Measurements from ENCODE around the gene GARNL3. TPM values are rescaled to one million over a fixed set of nuclear protein-coding genes. Genes with fewer than 3 reads are reported as not detected.

GARNL3 gene, protein sequence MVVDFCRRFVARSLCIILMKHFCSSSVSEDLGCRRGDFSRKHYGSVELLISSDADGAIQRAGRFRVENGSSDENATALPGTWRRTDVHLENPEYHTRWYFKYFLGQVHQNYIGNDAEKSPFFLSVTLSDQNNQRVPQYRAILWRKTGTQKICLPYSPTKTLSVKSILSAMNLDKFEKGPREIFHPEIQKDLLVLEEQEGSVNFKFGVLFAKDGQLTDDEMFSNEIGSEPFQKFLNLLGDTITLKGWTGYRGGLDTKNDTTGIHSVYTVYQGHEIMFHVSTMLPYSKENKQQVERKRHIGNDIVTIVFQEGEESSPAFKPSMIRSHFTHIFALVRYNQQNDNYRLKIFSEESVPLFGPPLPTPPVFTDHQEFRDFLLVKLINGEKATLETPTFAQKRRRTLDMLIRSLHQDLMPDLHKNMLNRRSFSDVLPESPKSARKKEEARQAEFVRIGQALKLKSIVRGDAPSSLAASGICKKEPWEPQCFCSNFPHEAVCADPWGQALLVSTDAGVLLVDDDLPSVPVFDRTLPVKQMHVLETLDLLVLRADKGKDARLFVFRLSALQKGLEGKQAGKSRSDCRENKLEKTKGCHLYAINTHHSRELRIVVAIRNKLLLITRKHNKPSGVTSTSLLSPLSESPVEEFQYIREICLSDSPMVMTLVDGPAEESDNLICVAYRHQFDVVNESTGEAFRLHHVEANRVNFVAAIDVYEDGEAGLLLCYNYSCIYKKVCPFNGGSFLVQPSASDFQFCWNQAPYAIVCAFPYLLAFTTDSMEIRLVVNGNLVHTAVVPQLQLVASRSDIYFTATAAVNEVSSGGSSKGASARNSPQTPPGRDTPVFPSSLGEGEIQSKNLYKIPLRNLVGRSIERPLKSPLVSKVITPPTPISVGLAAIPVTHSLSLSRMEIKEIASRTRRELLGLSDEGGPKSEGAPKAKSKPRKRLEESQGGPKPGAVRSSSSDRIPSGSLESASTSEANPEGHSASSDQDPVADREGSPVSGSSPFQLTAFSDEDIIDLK
- 6.2 and 8.8 TPM in 2 replicates for total RNA-seq

DNA sequence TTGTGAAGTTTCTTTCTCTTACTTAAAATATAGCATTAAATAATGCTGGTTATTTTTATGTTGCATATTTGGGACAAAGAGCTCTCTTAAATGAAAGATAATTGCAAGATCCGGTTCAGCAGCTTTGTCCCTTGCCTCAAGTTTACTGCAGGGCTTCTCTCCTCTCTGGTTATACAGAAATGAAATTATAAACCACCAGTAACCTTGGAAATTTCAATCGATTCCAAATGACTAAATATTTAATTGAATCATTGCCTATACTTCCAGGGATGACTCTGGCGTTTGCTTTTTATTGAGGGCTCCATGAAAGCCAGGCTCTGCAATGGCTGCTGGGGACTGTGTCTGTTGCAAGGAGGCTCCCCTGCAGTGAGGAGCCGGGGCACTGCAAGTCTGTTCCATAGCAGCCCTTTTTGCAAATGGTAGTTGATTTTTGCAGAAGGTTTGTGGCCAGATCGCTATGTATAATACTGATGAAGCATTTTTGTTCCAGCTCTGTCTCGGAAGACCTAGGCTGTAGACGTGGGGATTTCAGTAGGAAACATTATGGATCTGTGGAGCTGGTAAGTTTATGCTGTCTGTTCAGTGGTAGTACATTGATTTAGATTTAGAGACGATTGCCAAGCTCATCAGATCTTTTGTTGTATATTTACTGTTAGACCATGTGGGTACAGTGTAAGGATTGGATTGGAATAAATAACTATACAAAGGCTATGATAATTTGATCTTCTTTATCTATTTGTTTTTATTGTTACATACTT is at the start of gene GARNL3:
Gene GARNL3 (plus strand): TSS at position 313 of the 758 bp plus-strand sequence. CDS start 104 bp downstream, at position 417.

DNA sequence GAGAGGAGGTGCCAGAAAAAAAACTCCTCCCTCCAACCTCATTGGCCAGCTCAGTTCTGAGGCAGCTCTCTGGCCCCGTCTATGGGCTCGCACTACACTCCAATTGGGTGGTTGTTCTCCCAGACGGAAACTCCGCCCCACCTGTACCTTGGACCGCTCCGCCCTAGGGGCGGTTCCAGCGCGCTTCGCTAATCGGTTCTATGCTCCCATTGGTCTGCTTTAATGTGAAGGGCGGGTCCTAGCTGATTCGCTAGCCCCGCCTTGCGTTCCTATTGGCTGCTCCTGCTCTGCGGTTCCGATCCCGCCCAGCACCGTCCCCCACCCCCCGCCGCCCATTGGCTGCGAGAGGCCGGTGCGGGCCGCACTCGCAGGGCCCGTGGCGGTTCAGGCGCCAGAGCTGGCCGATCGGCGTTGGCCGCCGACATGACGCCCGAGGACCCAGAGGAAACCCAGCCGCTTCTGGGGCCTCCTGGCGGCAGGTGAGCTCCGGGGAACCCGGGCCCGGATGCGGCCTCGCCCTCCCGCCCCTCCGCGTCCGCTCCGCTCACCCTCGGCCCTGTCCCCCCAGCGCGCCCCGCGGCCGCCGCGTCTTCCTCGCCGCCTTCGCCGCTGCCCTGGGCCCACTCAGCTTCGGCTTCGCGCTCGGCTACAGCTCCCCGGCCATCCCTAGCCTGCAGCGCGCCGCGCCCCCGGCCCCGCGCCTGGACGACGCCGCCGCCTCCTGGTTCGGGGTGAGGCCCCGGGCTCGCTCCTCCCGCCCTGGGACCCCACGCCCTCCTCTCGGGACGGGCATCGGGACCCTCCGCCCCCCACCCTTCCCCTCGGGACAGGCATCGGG is 132.5 kb downstream of the GARNL3 start, which contains the start of gene SLC2A8:
Gene SLC2A8 (plus strand): TSS at position 362 of the 838 bp plus-strand sequence. CDS start 62 bp downstream, at position 424.

DNA sequence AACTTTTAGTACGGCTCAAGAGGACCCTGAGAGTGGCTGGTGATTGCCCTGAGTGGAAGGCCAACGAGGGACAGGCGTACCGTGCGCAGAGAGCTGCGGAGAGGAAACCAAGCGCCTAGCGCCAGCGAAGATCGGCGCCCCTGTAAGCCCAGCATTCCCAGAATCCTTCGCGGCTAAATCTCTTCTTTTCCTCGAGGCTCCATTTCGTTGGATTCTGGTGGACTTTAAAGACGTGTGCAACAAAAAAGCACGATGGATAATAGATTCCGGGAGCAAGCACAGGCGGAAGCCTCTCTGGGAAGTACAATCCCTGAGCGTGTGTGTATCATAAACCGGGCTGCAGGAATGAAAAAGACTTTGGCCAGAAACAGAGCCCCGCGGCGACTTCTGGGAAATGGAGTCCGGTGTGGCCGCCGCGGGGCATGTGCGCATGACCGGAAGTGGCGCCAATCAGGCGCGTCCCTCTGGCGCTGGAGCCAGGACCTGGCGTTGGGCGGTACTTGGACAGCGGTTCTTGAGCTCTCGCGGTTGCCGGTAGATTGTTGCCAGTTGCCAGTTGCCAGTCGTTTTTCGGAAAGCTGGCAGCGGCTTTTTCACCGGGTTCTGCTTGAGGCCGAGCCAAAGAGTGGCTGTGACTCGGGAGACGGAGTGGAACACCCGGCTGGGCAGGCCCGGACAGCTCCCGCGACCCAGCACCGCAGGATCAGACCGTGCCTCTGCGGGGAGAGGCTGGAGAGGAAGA is 159.5 kb downstream of the GARNL3 start, which contains the start of gene ZNF79:
Gene ZNF79 (plus strand): TSS at position 449 of the 742 bp plus-strand sequence. CDS start 406 bp downstream, outside the sequence.

Other genes with a start within 250 kb of the GARNL3 start
- 43.4 and 104 TPM in 2 replicates for gene ANGPTL2, start 142.1 kb upstream of the GARNL3 start, total RNA-seq
- gene SLC2A8, start 132.4 kb downstream of the GARNL3 start, total RNA-seq = 8.9 and 9.3 TPM in 2 replicates
- 8.6 and 11.6 TPM in 2 replicates for gene ZNF79, start 159.6 kb downstream of the GARNL3 start, total RNA-seq
- gene RPL12, start 186.6 kb downstream of the GARNL3 start, total RNA-seq = 754 and 768 TPM in 2 replicates
- gene LRSAM1, start 186.7 kb downstream of the GARNL3 start, total RNA-seq = 16.0 and 16.9 TPM in 2 replicates

Data from smooth muscle cell of the pulmonary artery (primary cell).